Astrocyte of the spinal cord (primary cell): ENCODE measurements around the gene CTIF.

Experiments used
- DNase-seq: peaks from one replicate; pipeline ENCODE4 v3.0.0; 2011; ENCODE audit warnings: low read depth, low spot score
- H3K4me3 ChIP-seq: 2 replicates; pipeline ENCODE4 v1.5.1; 2011; ENCODE audit warnings: low read depth, mild to moderate bottlenecking, low read length, moderate library complexity
- in situ Hi-C: cut with HindIII; loops from 2 replicates; pipeline ENCODE4 v1.10.0; 2017; ENCODE audit warnings: low sequenced_read_pairs
- TF ChIP-seq, protein P1 (sequence below): IDR thresholded peaks from 2 replicates; pipeline ENCODE4 v1.5.1; 2012; ENCODE audit warnings: low read depth, mild to moderate bottlenecking, low read length, inconsistent platforms

CTIF gene

DNA sequence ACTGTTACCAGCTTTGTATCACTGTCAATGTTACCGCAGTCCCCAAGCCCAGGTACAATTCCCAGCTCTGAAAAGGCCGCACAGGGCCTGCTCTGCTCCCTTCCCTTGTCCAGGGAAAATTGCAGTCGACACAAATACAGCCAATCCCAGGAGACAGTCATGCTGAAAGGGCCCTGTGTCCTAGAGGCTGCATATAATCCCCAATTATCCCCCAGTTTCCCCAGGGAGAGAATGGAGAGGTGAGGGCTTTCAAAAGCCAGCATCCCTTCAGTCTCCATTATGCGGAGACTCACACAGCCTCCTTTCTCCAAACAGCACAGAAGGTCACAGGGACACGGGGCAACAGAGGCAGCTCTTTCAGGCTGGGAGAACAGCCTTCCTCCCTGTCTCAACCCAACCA is 17.1 kb upstream of the CTIF start:
- H3K4me3 ChIP-seq = no peak overlapping the region
- TF ChIP-seq, protein P1, sequence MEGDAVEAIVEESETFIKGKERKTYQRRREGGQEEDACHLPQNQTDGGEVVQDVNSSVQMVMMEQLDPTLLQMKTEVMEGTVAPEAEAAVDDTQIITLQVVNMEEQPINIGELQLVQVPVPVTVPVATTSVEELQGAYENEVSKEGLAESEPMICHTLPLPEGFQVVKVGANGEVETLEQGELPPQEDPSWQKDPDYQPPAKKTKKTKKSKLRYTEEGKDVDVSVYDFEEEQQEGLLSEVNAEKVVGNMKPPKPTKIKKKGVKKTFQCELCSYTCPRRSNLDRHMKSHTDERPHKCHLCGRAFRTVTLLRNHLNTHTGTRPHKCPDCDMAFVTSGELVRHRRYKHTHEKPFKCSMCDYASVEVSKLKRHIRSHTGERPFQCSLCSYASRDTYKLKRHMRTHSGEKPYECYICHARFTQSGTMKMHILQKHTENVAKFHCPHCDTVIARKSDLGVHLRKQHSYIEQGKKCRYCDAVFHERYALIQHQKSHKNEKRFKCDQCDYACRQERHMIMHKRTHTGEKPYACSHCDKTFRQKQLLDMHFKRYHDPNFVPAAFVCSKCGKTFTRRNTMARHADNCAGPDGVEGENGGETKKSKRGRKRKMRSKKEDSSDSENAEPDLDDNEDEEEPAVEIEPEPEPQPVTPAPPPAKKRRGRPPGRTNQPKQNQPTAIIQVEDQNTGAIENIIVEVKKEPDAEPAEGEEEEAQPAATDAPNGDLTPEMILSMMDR = no peak
- no peak for DNase-seq
- in situ Hi-C loops = no loop called here

DNA sequence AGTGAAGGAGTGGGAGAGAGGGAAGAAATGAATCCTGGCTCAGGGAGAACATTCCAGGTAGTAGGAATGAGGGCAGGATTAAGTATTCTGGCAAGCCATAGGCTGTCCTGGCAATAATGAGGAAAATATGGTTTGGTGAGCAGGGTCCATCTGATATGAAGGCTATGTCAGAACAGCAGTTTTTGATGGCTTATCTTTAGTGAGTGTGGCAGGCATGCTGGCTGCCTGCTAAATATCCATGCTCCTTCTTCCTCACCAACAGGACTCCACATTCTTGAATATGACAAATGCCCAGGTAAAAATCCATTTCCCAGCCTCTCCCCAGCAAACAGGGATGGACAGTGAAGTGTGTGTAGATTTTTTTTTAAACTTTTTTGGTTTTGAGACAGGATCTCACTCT is 13.2 kb upstream of the CTIF start:
- in situ Hi-C loops = no loop called here
- no peak overlapping the region for H3K4me3 ChIP-seq
- TF ChIP-seq, protein P1 = no peak
- no peak for DNase-seq

GRCh38 chr18:48527461-48527860 is 11.4 kb upstream of the CTIF start:
- TF ChIP-seq, protein P1 = no peak
- H3K4me3 ChIP-seq = no peak overlapping the region
- DNase-seq = no peak
- in situ Hi-C loops = no loop called here

DNA sequence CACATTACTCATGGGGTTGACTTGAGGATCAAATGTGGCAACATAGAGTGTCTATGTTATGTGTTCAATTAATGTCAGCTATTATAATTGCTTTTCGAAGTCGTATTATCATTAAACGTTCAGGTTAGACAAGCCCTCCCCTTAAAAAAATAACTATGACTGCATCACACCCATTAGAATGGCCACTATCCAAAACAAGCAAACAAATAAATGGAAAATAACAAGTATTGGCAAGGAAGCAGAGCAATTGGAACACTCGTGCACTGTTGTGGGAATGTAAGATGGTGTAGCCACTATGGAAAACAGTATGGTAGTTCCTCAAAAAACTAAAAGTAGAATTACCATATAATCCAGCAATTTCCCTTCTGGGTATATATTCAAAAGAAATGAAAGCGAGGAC is 10.0 kb upstream of the CTIF start:
- no peak for DNase-seq
- in situ Hi-C loops = no loop called here
- no peak overlapping the region for H3K4me3 ChIP-seq
- TF ChIP-seq, protein P1 = no peak

GRCh38 chr18:48529796-48530195 is 9.0 kb upstream of the CTIF start:
- no peak overlapping the region for H3K4me3 ChIP-seq
- peak; percentile 71 for DNase-seq
- in situ Hi-C loops = no loop called here
- TF ChIP-seq, protein P1 = no peak

- TF ChIP-seq, protein P1 = no peak
- DNase-seq = no peak
- H3K4me3 ChIP-seq = no peak overlapping the region
- in situ Hi-C loops = no loop called here
These were observed 8.3 kb upstream of the CTIF start for GRCh38 chr18:48530399-48531081.

- TF ChIP-seq, protein P1 = no peak
- in situ Hi-C loops = no loop called here
- DNase-seq = no peak
- H3K4me3 ChIP-seq = no peak overlapping the region
These were observed 7.8 kb upstream of the CTIF start for GRCh38 chr18:48531082-48531403.
